Left renal pelvis (tissue), 4 donors: ENCODE data around the gene LMBR1. TPM values are rescaled to one million over a fixed set of nuclear protein-coding genes. Genes with fewer than 3 reads are reported as not detected.
A peak's percentile ranks its signal among the peaks of the same experiment; 100 is the strongest.
"Not testable (repeated sequence)": the region's sequence is repeated elsewhere in the genome, so short reads cannot be mapped to it uniquely, and the experiment has no call there.

Source experiments
- DNase-seq, 4 donors: peaks; one replicate each; pipeline ENCODE4 v3.0.0-alpha.2; 2013; ENCODE audit warnings: low read depth in 4 of 4, low spot score in 3 of 4
- polyA plus RNA-seq, 4 donors: library from polyadenylated mRNA; unstranded; fragments of 120-200 nt; gene quantifications; one replicate each; pipeline ENCODE4 v1.2.1, GENCODE V29; 2013; ENCODE audit not compliant: insufficient read length in 4 of 4

Gene LMBR1
- 10 to 100 TPM; 39.0 to 53.7 (median 47.3) TPM for polyA plus RNA-seq

DNA sequence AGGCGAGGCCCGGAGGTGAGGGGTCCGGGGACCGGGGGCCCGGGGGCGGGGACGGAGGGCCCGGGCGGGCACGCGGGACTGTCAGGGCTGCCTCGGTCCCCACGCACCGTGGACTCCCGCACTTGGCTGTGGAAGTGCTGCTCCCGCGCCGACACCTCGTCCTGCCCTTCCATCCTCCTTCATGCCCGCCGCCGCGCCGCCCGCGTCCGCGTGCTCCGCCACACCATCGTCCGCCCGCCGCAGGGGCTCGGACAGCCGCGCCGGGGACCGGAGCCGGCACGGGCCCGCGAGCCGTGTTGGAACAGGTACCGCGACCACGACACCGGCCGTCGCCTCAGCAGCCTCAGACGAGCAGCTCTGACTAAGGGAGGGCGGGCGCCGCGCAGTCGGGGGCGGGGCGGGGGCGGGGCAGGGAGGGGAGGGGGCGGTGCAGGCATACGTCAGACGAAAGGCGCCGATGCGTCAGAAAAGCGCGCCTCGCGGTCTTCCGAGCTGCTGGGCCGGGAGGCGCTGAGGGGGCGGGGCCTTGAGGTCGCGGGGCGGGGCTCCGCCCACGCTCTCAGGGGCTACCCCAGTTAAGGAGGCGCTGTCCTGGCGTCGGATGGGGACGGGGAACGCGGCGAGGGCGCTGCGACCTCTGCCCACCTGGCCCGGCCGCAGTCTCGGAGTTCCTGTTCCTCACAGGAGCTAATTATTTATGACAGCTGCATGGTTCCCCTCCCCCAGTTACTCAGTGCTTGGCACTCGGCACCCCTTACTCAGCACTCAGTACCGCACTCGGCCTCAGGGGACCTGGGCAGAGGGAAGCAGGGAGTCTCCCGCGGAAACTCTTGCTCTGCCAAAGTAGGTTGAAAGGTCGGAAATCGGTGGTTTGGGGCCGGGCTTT, at the start of gene LMBR1:
TSS of gene LMBR1 (minus strand) at position 363 of the 886 bp plus-strand sequence. CDS start at position 173, 190 bp downstream.
- DNase-seq = peak; percentile 82 to 87 (median 86)

GRCh38 chr7:156942708-156943090, 49.7 kb upstream of the LMBR1 start:
- DNase-seq = no peak

DNA sequence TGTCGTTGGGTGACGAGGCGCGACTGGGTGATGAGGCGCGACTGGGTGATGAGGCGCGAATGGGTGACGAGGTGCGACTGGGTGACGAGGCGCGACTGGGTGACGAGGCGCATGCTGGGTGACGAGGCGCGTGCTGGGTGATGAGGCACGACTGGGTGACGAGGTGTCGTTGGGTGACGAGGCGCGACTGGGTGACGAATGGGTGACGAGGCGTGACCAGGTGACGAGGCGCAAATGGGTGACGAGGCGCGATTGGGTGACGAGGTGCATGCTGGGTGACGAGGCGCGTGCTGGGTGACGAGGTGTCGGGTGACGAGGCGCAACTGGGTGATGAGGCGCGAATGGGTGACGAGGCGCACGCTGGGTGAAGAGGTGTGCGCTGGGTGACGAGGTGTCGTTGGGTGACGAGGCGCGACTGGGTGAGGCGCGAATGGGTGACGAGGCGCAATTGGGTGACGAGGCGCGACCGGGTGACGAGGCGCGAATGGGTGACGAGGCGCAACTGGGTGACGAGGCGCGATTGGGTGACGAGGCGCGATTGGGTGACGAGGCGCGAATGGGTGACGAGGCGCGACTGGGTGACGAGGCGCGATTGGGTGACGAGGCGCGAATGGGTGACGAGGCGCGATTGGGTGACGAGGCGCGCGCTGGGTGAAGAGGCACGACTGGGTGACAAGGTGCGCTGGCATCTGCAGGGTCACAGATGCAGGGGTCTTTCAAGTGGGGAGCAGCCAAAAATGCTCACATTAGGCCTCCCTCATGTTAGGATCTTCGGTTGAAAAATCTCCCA, 48.6 kb upstream of the LMBR1 start:
- DNase-seq = no peak

- no peak for DNase-seq
Observed at GRCh38 chr7:156940421-156941122, 47.6 kb upstream of the LMBR1 start.

DNA sequence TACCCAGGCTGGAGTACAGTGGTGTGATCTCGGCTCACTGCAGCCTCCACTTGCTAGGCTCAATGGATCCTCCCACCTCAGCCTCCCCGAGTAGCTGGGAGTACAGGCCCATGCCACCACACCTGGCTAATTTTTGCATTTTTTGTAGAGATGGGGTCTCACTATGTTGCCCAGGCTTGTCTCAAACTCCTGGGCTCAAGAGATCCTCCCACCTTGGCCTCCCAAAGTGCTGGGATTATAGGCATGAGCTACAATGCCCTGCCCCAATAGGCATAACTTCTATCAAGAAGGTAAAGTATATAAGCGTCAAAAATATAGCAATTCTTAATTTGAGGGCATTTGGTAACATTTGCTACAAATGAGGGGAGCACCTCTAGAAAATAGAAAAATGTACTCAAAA, 43.8 kb upstream of the LMBR1 start:
- DNase-seq = not testable (repeated sequence)

- DNase-seq = no peak
Observed at GRCh38 chr7:156935250-156935649, 42.3 kb upstream of the LMBR1 start.

DNA sequence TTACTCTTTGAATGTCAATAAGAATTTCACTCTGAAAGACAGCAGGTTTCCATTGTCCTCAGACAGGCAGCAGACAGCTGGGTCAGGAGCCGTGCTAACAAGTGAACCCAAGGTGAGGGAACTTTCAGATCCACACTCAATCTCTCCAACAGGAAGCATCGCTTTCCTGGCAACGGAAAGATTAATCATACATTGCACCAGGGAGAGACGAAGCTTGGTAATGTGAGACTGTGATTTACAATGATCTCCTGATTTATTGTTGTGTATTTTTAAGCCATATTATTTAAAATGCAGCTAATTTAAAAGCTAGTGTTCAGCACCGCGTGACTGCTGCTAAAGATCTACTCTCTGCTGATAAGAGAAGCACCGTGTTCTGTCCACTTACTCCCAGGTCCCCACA, 39.0 kb upstream of the LMBR1 start:
- DNase-seq = no peak

DNA sequence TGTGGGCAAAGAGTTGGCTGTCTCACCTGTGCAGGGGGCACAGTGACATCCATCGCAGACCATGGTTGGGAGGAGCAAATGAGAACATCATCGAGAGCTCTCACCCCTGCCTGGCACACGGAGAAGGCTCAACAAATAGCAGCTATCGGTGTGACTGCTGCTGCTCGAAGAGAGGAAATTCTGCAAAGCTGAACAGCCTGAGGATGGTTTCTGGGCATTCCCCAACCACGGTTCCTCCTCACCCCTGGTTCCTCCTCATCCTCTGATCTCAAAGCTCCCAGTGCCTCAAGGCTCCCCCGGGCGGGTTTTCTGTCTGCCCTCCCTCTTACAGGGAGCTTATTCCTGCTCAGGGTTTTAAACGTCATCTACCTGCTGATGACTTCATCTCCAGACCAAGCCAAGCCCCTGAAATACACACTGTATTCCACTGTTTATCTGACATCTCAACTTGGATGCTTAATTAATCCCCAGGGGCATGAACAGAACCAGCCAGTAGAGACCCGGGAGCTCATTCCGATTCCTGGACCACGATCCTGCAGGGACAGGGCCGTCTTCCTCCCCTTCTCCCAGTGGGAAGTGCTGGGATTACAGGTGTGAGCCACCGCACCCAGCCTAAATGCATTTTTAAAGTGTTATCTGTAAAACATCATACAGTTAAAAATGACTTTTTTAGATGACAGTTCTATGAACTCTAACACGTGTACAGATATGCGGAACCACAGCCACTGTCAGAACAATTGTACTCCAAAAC, 37.0 kb upstream of the LMBR1 start:
- DNase-seq = no peak

DNA sequence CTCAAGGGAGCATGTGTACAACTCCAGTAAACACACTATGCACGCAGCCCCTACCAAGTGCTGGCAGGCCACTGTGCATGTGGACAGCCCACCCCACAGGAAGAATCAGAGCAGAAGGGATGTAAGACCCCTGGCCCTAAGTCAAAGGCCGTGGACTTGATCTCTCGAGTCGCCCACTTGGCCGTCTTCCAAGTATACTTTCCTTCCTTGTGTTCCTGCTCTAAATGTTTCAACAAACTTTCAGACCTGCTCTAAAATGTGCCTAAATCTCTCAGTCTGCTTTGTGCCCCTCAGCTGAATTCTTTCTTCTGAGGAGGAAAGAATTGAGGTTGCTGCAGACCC, 35.4 kb upstream of the LMBR1 start:
- DNase-seq = no peak

DNA sequence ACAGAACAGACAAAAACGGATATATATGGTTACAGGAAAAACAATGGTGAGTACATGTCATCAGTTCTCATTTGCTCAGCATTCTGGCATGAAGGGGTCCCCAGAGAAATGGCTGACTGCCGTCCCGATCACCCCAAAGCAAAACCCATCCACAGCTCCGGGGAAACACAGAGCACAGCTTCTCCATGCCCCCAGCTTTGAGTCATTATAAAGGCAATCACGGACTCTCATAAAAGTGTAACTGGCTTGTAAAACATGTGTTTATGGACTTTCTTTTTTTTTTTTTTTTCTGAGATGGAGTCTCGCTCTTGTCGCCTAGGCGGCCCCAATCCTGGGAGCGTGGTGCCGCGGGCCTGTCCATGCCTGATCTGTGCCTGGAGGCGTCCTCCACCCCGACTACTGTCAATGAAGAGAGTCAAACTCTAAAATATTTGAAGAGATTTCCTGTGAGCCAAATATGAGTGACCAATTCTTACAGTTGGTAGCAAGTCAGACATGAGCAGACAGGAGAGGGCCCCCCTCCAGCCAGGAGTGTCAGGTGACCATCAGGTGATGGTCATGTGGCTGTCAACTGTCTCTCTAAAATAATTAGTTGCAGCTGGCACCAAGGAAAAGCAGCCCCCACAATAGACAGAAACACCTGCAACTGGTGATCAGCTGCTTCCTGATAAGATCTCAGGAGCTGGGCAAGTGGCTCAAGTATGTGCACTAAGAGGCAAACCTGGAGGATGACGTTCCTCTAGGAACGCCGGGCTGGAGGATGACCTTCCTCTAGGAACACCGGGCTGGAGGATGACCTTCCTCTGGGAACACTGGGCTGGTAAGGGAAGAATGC, 34.8 kb upstream of the LMBR1 start:
- no peak for DNase-seq

GRCh38 chr7:156925821-156926220, 32.8 kb upstream of the LMBR1 start:
- not testable (repeated sequence) for DNase-seq

GRCh38 chr7:156922304-156922703, 29.3 kb upstream of the LMBR1 start:
- not testable (repeated sequence) for DNase-seq

DNA sequence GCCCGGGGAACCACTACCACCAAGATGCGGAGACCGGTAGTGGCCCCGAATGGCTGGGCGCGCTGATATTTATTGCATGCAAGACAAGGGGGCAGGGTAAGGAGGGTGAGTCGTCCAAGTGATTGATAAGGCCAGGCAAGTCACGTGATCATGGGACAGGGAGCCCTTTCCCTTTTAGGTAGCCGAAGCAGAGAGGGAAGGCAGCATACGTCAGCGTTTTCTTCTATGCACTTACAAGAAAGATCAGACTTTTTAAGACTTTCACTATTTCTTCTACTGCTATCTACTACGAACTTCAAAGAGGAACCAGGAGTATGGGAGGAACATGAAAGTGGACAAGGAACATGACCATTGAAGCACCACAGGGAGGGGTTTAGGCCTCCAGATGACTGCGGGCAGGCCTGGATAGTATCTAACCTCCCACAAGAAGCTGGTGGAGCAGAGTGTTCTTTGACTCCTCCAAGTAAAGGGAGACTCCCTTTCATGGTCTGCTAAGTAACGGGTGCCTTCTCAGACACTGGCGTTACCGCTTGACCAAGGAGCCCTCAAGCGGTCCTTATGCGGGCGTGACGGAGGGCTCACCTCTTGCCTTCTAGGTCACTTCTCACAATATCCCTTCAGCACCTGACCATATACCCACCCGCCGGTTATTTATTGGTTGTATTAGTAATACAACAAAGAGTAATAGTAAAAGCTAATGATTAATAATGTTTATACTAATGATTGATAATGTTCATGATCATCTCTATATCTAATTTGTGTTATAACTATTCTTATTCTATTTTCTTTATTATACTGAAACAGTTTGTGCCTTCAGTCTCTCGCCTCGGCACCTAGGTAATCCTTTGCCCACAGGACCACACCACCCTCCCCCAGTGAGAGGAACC, 27.7 kb upstream of the LMBR1 start:
- DNase-seq = not testable (repeated sequence)

- DNase-seq = no peak
Observed at GRCh38 chr7:156920076-156920475, 27.1 kb upstream of the LMBR1 start.

- DNase-seq = no peak
Observed at GRCh38 chr7:156919132-156919713, 26.2 kb upstream of the LMBR1 start.

DNA sequence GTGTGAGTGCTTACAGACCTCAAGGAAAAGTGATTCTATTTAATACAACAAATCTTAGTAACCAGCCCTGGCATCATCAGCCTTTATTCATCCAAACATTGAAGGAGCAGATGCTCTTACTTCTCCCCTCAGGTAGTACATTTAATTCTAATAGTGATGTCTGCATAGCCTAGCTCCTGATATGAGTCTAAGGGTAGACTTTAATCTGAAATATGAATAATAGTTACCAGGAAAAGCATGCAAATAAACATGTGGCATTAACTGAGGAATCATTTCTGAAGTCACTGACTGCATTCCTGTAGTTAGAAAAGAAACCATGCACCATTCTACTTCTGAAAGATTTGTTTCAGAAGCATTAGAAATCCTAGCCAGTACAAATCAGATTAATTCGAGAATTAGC, 25.7 kb upstream of the LMBR1 start:
- no peak for DNase-seq

- not testable (repeated sequence) for DNase-seq
Observed at GRCh38 chr7:156909574-156910252, 16.7 kb upstream of the LMBR1 start.

DNA sequence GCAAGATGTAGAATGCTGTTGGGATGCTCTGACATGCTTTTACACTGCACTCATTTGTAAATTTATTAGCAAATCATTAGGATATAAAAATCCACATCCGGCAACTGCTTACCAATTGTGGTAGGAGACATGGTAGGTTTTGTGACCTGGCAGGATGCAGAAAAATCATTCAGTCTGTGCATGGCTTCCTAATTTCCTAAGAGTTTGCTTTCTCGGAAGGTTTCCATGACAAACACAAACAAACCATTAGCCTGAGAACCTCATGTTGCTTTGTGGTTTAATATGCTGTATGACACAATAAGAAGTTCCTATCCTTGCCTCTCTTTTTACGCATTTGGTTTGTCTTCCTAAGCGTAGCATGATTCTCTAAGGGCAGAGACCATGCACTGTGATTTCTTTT, 14.7 kb upstream of the LMBR1 start:
- DNase-seq = no peak
